AG08395 (cell line): Measurements from ENCODE around the gene KRT7.
"Not testable (repeated sequence)": the region's sequence is repeated elsewhere in the genome, so short reads cannot be mapped to it uniquely, and the experiment has no call there.

Source experiments
- DNase-seq: peaks from one replicate; pipeline ENCODE4 v3.0.0; 2012; ENCODE audit warnings: mixed read lengths, low spot score

Gene KRT7

GRCh38 chr12:52278575-52279421, 45.8 kb downstream of the KRT7 start:
- DNase-seq, result peak; percentile 86

DNA sequence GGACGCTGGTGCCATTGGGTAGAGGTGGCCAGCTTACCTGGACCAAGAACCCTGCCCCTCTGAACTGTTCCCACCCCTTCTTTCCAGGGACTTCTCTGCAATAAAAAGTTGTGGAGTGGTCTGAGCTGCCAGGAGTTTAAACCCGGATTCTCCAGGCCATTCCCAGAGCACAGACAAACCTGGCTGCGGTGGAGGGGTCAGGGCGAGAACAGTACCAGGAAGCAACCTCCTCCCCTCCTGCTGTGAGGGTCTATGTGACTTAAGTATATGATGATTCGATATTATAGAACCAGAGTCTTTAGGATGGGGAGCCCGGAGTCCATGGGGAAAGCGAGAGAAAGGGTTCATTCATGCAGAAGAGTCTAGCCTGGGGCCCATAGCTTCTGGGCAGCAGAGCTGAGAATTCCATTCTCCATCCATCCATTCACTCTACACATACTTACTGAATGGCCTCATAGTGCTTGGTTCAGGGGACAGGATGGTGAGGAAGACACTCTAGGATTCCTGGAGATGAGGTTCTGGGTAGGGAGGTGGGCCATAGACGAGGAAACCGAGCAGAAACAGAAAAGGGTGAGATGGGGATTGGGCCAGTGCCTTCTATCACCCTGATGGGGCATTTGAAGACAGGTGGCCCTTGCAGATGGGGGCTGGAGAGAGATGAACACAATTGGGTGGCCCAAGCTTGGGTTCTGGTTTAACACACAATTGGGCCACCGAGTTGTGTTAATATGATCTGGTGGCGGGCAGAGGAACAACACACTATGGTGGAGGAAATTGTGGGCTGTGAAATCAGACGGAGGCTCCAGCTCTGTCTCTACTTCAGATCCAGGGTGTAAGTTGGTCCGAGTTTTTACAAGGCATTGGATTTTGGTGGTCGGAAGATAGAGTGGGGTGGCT, 46.6 kb downstream of the KRT7 start:
- no peak for DNase-seq

DNA sequence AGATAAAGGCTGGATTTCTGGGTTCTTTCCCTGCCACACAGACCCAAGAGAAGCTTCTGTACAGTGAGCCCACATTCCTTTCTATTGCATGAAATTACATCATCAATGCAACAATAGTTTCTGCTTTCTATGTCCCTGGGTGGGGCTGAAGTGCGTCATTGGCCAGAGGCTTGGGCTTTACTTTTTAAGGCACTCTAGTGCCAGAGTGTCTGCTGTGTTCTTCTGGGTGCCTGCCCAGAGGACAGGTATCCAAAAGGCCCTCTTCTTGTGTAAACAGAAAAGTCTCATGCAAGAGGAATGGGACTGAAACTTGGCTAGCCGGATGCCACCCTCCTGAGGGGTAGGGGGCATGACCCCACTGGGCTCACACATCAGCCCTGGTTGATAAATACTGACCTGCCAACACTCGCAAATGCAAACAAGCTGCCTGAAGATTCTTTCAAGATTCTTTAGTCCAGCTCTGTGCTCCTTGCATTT, 47.3 kb downstream of the KRT7 start:
- DNase-seq, result peak; percentile 86

DNA sequence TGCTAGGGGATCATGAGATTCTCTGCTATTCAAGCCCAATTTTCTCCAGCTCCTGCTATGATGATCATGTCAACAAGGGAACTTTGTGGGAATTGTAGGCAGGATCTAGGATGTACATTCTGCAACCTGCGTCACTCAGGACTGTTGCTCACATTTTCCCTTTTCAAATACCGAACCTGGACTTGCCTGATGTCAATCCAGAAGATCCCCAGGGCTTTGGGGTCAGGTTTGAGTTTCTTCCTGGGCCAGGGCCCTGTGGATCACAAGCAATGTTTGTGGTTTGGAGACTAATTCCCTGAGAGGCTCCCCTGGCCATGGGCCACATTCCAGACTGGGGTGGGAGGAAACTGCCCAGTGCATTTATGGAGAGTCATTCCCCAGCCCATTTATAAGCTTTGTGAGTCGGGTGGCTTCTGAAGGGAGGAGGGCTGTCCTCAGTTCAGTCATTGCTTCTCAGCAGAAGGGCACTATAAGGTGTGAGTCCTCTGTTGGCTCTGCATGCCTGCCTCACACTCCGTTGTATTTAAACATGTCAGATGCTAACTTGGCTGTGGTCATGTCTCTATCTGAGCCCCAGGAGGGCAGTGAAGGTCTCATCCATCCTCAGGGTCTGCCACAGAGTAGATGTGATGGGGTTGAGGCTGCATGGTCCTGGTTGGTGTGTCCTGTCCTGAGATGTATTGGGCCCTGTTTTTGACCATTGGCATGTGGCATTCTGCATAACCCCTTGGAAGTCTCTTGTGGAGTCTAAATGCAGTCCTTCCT, 47.9 kb downstream of the KRT7 start:
- peak; percentile 95 for DNase-seq

DNA sequence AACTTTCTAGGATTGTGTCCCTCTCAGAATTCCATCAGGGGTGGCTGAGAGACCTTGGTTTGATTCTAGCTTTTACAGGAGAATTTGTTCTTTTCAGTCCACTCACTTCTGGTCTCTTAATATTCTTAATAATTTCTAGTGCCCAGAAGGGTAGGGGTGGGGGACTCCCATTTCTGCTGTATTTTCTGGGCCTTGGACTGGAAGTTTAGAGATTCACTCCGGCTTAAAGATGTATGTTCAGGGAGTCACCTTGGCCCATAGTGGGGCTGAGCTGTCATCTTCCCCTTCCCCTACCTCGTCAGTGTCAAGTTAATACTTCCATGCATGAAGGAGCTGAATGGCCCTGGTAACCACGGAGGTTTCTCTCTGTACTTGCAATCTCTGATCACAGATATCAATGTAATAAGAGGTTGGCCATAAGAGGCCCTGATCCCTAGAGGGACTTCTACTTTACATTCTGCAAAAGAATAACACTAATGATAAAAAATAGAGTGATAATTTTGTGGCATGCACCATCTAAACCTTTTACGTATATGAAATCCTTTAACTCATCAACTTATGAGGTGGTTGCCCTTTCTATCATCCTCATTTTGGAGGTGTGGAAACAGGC, 51.6 kb downstream of the KRT7 start:
- no peak for DNase-seq

- peak; percentile 46 for DNase-seq
Observed at GRCh38 chr12:52285172-52285745, 52.2 kb downstream of the KRT7 start.

DNA sequence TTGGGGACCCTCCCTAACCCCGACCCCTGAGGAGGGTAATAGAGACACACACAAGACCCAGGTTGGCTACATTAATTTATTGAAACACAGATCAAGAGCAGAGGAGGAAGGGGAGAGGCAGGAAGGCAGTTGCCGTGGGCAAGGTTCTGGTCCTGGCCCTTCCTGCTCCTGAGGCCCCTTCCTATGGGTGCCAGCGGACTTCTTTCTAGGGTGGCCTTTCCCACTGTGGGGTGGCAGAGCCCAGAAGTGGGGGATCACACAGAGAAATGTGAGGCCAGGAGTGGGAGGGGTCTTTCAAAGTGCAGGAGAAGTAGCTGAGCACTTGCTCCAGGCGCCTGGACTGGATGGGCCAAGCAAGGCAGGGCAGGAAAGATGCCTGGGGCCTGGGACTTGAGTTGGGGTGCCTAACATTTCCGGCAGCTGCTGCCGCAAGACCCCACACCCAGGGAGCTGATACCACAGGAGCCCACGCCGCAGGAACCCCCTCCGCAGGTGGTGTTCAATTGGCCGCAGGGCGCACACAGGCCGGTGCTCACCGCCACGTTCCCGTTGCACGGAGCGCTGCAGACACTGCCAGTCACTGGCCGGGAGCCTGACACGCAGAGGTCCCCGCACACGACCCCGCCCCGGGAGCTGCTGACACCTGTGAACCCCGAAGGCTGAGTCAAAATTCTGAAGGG, 52.9 kb downstream of the KRT7 start:
- no peak for DNase-seq

DNA sequence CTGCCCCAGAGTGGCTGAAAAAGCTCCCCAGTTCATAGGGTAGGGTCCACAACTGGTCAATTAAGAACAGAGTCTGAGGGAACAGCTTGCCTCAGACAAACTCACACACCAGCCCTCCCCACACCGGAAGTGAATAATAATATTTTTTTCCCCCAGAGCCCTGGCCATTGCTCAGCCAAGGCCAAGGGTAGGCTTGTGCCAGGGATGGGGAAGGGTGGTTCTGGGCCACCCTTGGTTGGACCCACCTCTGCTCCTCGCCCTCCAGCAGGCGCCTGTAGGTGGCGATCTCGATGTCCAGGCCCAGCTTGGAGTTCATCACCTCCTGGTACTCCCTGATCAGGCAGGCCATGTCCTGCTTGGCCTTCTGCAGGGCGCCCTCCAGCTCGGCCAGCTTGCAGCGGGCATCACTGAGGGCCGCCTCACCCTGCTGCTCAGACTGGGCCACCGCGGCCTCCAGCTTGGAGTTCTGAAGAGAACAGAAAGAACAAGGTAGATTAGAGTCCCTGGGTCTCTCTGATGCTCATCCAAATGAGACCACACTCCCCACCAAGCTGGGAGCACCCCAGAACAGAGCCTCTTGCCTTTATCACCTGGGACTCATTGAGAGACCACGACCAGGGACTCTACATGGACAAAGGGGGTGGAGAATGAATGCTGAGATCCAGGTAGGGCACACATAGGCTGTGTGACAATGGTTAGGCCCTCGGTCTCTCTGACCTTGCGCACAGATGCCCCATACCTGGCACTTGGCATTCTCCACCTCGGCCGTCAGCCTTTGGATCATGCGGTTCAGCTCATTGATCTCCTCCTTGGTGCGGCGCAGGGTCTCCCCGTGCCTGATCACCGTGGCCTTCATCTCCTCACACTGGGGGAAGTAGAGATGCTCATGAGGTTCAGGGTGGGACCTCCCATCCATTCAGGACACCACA, 54.1 kb downstream of the KRT7 start:
- DNase-seq, result not testable (repeated sequence)

DNA sequence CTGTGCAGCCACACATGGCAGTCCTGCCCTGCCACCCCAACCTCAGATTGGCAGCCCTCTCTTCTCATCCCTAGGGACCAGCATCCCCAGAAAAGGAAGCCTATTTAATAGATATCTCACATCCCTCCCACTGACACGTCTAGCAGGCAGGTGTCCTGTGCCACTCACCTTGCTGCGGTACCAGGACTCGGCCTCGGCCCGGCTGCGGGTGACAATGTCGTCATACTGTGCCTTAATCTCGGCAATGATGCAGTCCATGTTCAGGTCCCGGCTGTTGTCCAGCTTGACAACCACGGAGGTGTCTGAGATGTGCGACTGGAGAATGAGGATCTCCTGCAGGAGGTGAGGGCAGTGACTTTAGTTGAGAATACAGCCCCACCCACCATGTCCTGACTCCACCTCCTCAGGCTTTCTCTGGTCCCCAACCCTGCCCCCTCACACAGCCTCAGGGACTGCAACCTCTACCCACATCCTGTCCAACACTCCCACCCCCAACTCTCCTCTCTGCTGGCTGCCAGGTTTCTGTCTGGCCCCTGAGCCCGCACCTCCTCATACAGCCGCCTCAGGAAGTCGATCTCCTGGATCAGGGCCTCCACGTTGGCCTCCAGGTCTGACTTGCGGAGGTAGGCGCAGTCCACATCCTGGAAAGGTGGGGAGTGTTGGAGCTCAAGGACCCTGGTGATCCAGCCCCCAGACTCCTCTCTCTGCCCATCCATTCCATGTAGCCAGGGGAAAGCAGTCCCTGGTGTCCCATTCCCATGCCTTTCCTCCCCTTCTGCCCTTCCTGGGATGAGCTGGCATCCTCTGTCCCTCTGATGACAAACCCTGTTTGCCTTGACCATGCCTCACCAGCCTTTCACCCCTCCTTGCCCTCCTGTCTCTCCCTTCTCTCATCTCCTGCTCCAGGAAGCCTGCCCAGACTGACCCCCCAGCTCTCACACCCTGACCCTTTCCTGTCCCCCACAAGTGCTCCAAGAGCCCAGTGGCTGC, 55.1 kb downstream of the KRT7 start:
- not testable (repeated sequence) for DNase-seq

DNA sequence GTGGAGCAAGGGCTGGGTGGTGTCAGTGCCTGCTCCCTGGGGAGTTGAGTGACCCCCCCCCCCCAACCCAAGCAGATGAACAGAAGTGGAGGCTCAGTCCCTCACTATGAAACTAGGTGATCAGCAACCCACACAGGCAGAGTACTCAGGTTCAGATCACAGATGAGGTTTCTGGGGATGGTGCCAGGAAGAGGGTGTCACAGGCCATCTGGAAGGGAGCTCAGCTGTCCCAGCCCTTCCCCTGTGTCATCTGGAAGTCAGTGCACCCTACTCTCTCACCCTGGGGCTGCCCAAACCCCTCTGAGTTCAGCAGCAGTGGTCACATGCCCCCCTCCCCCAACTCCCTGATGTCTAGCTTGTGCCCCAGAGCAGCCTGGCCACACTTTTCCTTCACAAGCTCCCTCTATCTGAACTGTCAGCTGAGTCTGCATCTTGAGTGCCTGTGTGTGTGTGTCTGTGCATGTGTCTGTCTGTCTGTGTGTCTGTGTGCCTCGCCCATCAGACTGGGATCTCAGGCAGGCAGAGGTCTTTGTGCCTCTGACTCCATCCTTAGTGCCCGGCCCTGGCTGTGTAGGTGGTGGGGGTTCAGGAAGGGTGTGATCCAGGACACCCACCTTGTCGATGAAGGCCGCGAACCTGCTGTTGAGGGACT, 57.6 kb downstream of the KRT7 start:
- not testable (repeated sequence) for DNase-seq

DNA sequence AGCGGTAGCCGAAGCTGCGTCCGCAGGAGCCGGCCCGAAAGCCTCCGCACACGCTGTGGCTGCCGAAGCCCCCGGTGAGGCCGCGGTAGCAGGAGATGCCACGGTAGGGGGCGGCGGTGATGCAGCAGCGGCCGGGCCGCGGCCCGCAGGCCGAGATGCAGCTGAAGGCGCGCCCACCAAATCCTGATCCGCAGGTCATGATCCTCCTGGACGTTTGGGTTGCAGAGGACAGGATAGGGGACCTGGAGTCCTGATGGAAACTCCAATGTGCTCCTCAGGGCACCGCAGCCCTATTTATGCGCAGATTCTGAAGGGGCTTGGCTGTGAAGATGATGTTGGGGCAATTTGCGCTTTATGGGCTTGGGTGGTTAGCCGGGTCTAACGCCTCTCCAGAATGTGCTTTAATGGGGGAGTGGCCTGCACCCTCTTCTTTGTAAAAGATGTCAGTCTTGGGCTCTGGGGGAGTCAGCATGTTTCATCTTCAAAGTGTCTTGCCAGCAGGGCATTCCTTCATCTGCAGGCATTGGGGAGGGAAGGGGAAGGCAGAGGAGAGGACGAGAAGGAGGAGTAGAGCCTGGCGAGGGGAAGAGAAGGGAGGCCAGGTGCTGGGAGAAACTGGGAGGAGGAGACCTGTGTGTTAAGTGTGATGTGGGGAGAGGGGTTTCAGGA, 58.4 kb downstream of the KRT7 start, which contains the start of gene KRT81:
Gene KRT81, minus strand, starts transcription at position 268 of the 669 bp plus-strand sequence. Its CDS starts 69 bp downstream, at position 199.
- DNase-seq, result no peak

DNA sequence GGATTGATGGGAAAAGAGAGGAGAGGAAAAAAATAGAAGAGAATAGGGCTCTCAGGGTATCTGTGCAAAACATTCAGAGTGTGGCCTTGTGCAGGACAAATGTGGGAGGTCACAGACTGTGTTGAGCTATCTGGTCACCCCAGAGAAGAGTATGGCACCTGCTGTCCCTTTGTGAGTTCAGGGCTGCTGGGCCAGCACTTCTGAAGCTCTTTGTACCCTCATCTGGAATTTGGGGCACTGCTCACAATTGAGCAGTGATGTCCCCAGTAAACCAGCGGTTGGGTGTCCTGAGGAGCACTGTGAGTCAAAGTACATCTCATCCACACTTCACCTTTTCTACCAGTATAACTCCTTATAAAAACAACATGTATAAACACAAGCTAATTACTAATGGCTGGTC, 60.9 kb downstream of the KRT7 start:
- no peak for DNase-seq

- no peak for DNase-seq
Observed at GRCh38 chr12:52294803-52295202, 61.8 kb downstream of the KRT7 start.

DNA sequence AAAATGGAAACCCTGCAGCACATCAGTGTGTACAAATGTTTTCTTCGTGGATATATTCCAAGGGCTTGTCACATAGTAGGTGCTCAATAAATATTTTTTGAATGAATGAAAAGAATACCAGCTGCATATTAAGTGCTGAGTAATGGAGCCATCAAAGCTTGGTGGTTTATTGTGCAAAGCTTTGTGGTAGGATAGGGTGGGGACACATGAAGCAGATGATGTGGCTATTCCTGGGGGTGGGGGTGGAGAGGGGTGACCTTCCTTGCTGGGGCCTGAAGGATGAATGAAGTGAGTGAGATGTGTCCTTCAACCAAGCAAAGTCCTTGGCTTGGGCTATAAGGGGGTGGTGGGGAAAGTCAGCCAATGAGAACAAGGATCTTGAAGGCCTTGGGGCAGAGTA, 62.6 kb downstream of the KRT7 start:
- DNase-seq, result peak; percentile 39

- no peak for DNase-seq
Observed at GRCh38 chr12:52296572-52297215, 63.7 kb downstream of the KRT7 start.
